ENCODE data around the gene GTF2H3. TPM values are rescaled to one million over a fixed set of nuclear protein-coding genes. Genes with fewer than 3 reads are reported as not detected.

GTF2H3 gene
- total and polyA plus RNA-seq, 10 donors: 6.4 to 23.1 (median 19.7) TPM

DNA sequence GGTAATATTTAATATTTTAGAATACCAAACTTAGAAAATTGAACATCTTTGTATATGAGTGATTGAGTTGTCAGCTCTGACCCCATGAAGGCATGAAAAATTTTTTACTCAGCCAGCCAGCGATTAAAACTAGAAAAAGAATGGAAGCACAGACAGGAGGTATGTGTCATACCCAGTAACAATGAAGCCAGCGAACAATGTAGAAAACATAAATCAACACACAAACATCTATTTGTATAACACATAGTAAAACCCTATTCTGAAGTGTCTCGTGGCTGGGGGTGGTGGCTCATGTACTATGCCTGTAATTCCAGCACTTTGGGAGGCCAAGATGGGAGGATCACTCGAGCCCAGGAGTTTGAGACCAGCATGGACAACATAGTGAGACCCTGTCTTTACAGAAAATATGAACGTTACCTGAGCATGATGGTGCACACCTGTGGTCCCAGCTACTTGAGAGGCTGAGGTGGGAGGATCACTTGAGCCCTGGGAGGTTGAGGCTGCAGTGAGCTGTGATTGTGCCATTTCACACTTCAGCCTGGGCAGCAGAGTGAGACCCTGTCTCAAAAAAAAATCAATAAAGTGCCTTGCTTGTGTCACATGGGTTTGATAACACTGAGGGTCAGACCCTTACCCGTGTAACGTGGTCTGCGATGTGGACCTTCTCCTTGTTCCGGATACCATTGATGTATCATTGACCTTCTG lies 43.1 kb downstream of the GTF2H3 start:
- TF ChIP-seq, protein P1, sequence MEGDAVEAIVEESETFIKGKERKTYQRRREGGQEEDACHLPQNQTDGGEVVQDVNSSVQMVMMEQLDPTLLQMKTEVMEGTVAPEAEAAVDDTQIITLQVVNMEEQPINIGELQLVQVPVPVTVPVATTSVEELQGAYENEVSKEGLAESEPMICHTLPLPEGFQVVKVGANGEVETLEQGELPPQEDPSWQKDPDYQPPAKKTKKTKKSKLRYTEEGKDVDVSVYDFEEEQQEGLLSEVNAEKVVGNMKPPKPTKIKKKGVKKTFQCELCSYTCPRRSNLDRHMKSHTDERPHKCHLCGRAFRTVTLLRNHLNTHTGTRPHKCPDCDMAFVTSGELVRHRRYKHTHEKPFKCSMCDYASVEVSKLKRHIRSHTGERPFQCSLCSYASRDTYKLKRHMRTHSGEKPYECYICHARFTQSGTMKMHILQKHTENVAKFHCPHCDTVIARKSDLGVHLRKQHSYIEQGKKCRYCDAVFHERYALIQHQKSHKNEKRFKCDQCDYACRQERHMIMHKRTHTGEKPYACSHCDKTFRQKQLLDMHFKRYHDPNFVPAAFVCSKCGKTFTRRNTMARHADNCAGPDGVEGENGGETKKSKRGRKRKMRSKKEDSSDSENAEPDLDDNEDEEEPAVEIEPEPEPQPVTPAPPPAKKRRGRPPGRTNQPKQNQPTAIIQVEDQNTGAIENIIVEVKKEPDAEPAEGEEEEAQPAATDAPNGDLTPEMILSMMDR (IDR thresholded peaks at IDR 0.05 in 8 of 11, conservative IDR thresholded peaks at IDR 0.05 in 3 of 11): no peak
- TF ChIP-seq POLR2A (IDR thresholded peaks at IDR 0.05) (no peak), POLR2AphosphoS5 (IDR thresholded peaks at IDR 0.05) (no peak)
- Histone ChIP-seq H3K4me1 (peaks cover 1 to 14% (median 3%) of the 10 kb centered on the region in 6 donors), H3K9me3 (no peaks in the 10 kb centered on the region), H3K4me3 (no peak overlapping the region), H3K27ac (no peak overlapping the region), H3K27me3 (replicated peaks in 1 of 7) (no peaks in the 10 kb centered on the region), H3K36me3 (peaks cover 0 to 69% (median 14%) of the 10 kb centered on the region in 6 donors)
- intact Hi-C loops (cut with DNase I; ENCODE audit: low total_unique reads): no loop called here
- DNase-seq: no peak
- WGBS, 5 donors: 92 to 94% (median 93%) methylated on average over 9 of the region's 9 CpGs

DNA sequence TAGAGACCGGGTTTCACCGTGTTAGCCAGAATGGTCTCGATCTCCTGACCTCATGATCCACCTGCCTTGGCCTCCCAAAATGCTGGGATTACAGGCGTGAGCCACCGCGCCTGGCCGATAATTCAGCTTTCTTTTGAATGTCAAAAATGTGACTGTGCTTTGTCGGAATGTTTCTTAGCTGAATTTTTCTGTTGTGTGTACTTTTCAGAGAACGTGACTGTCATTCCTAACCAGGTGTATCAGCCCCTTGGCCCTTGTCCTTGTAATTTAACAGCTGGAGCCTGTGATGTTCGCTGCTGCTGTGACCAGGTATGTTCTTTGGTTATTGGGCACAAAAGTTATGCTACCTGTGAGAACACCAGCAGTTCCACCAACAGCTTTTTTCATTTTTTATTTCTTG lies 45.4 kb downstream of the GTF2H3 start:
- TF ChIP-seq POLR2A (IDR thresholded peaks at IDR 0.05) (no peak), POLR2AphosphoS5 (IDR thresholded peaks at IDR 0.05) (no peak)
- TF ChIP-seq, protein P1 (IDR thresholded peaks at IDR 0.05 in 8 of 11, conservative IDR thresholded peaks at IDR 0.05 in 3 of 11): no peak
- Histone ChIP-seq H3K36me3 (peaks cover 0 to 75% (median 12%) of the 10 kb centered on the region in 6 donors), H3K27ac (no peak overlapping the region), H3K4me1 (peaks cover 0 to 10% (median 0%) of the 10 kb centered on the region in 6 donors), H3K9me3 (no peaks in the 10 kb centered on the region), H3K4me3 (no peak overlapping the region), H3K27me3 (replicated peaks in 1 of 7) (no peaks in the 10 kb centered on the region)
- WGBS, 5 donors: 95 to 100% (median 98%) methylated on average over 10 of the region's 10 CpGs
- intact Hi-C loops (cut with DNase I; ENCODE audit: low total_unique reads): no loop called here
- DNase-seq: no peak

DNA sequence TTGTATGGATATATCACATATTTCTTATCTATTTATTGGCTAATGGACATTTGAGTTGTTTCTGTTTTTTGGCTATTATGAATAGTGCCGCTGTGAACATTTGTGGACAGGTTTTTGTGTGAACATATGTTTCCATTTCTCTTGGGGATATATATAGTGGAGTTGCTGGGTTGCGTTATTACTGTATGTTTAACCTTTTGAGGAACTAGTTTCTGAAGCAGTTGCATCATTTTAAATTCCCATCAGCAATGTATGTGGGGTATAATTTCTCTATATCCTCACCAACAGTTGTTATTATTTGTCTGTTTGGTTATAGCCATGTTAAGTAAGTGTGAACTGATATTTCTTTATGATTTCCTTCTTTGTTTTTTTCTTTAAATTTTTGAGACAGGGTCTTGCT lies 48.0 kb downstream of the GTF2H3 start:
- peaks cover 0 to 66% (median 7%) of the 10 kb centered on the region in 6 donors for H3K36me3 ChIP-seq
- no peak for DNase-seq
- TF ChIP-seq, protein P1 (IDR thresholded peaks at IDR 0.05 in 8 of 11, conservative IDR thresholded peaks at IDR 0.05 in 3 of 11): no peak
- TF ChIP-seq POLR2A (IDR thresholded peaks at IDR 0.05): no peak
- TF ChIP-seq POLR2AphosphoS5 (IDR thresholded peaks at IDR 0.05): no peak
- no peak overlapping the region for H3K4me3 ChIP-seq
- 56 to 68% (median 60%) methylated on average over 2 of the region's 2 CpGs for WGBS, 5 donors
- intact Hi-C loops (cut with DNase I; ENCODE audit: low total_unique reads): no loop called here
- H3K27ac ChIP-seq: no peak overlapping the region
- H3K9me3 ChIP-seq: no peaks in the 10 kb centered on the region
- H3K4me1 ChIP-seq: peaks cover 0 to 10% (median 0%) of the 10 kb centered on the region in 6 donors
- H3K27me3 ChIP-seq (replicated peaks in 1 of 7): no peaks in the 10 kb centered on the region

DNA sequence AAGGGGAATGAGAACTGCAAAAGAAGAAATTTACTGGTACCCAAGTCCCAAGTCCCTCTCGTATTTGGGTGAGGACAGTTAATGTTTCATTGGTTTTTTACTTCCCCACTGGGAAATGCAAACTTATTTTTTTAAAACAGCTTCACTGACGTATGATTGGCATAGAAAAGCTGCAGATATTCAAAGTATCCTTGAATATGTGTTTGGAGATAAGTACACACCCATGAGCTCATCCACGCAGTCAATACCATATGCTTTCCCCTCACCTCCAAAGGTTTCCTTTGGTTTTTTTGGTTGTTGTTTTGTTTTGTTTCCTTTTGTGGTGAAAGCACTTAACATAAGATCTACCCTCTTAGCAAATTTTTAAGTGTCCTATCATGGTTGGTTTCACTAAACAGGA lies 50.3 kb downstream of the GTF2H3 start:
- 53 to 67% (median 62%) methylated on average over 3 of the region's 3 CpGs for WGBS, 5 donors
- H3K4me3 ChIP-seq: no peak overlapping the region
- intact Hi-C loops (cut with DNase I; ENCODE audit: low total_unique reads): no loop called here
- H3K27me3 ChIP-seq (replicated peaks in 1 of 7): no peaks in the 10 kb centered on the region
- H3K4me1 ChIP-seq: peaks cover 0 to 10% (median 0%) of the 10 kb centered on the region in 6 donors
- peaks cover 0 to 74% (median 13%) of the 10 kb centered on the region in 6 donors for H3K36me3 ChIP-seq
- TF ChIP-seq POLR2A (IDR thresholded peaks at IDR 0.05): no peak
- TF ChIP-seq, protein P1 (IDR thresholded peaks at IDR 0.05 in 8 of 11, conservative IDR thresholded peaks at IDR 0.05 in 3 of 11): no peak
- TF ChIP-seq POLR2AphosphoS5 (IDR thresholded peaks at IDR 0.05): no peak
- no peak for DNase-seq
- no peaks in the 10 kb centered on the region for H3K9me3 ChIP-seq
- no peak overlapping the region for H3K27ac ChIP-seq

Measured in spleen (tissue), 11 donors.